HG03575 (cell line): Measurements from ENCODE around the gene GEMIN4.
"Not testable (repeated sequence)": the region's sequence is repeated elsewhere in the genome, so short reads cannot be mapped to it uniquely, and the experiment has no call there.

Experiments
- ATAC-seq: cut with Tn5 transposase; IDR thresholded peaks from one replicate; pipeline ENCODE4 v1.9.1; 2021; ENCODE audit not compliant: unreplicated experiment, insufficient number of reproducible peaks, low FRiP score; ENCODE audit errors: extremely low read depth

Gene GEMIN4

GRCh38 chr17:720706-721539 lies 31.1 kb downstream of the GEMIN4 start:
- no peak for ATAC-seq

- no peak for ATAC-seq
Observed at GRCh38 chr17:718075-718474, 34.0 kb downstream of the GEMIN4 start.

- no peak for ATAC-seq
Observed at GRCh38 chr17:708132-708531, 43.9 kb downstream of the GEMIN4 start.

GRCh38 chr17:705863-706262 lies 46.2 kb downstream of the GEMIN4 start:
- ATAC-seq: no peak

GRCh38 chr17:705011-705410 lies 47.1 kb downstream of the GEMIN4 start:
- ATAC-seq: no peak

GRCh38 chr17:704111-704864 lies 47.8 kb downstream of the GEMIN4 start:
- ATAC-seq: no peak

GRCh38 chr17:703081-703875 lies 48.8 kb downstream of the GEMIN4 start:
- no peak for ATAC-seq

- ATAC-seq: no peak
Observed at GRCh38 chr17:700504-701094, 51.5 kb downstream of the GEMIN4 start.

GRCh38 chr17:699345-699744 lies 52.7 kb downstream of the GEMIN4 start:
- no peak for ATAC-seq

GRCh38 chr17:698096-698495 lies 54.0 kb downstream of the GEMIN4 start:
- not testable (repeated sequence) for ATAC-seq

GRCh38 chr17:697682-698081 lies 54.4 kb downstream of the GEMIN4 start:
- ATAC-seq: no peak

- ATAC-seq: no peak
Observed at GRCh38 chr17:696369-696768, 55.7 kb downstream of the GEMIN4 start.
